Hepatocyte (in vitro differentiated cells): ENCODE measurements around the gene DVL2. TPM values are rescaled to one million over a fixed set of nuclear protein-coding genes. Genes with fewer than 3 reads are reported as not detected.
A peak's percentile ranks its signal among the peaks of the same experiment; 100 is the strongest.
"Not testable (repeated sequence)": the region's sequence is repeated elsewhere in the genome, so short reads cannot be mapped to it uniquely, and the experiment has no call there.

Source experiments
- DNase-seq: peaks from one replicate; pipeline ENCODE4 v3.0.0-alpha.2; 2016; ENCODE audit warnings: low spot score
- H2AFZ ChIP-seq: fragments of 200-600 bp; sonication (generic); 2 replicates; pipeline ENCODE4 v1.6.0; 2016; ENCODE audit warnings: antibody characterized with exemption, mild to moderate bottlenecking
- H3K27ac ChIP-seq: fragments of 200-600 bp; sonication (generic); 2 replicates; pipeline ENCODE4 v1.5.1; 2016; ENCODE audit warnings: mild to moderate bottlenecking
- H3K27me3 ChIP-seq: fragments of 200-600 bp; sonication (generic); 2 replicates; pipeline ENCODE4 v1.6.1; 2016
- H3K36me3 ChIP-seq: fragments of 200-600 bp; sonication (generic); replicated peaks from 2 replicates; pipeline ENCODE4 v1.5.1; 2016; ENCODE audit warnings: low read depth; ENCODE audit not compliant: insufficient read depth
- H3K4me1 ChIP-seq: fragments of 200-600 bp; sonication (generic); 2 replicates; pipeline ENCODE4 v1.5.1; 2016; ENCODE audit warnings: mild to moderate bottlenecking, moderate library complexity; ENCODE audit not compliant: insufficient read depth
- H3K4me2 ChIP-seq: fragments of 200-600 bp; sonication (generic); 2 replicates; pipeline ENCODE4 v1.6.0; 2016
- H3K4me3 ChIP-seq: fragments of 200-600 bp; sonication (generic); 2 replicates; pipeline ENCODE4 v1.5.1; 2016; ENCODE audit warnings: mild to moderate bottlenecking
- H3K79me2 ChIP-seq: fragments of 200-600 bp; sonication (generic); 2 replicates; pipeline ENCODE4 v1.6.0; 2017; ENCODE audit warnings: mild to moderate bottlenecking
- H3K9me2 ChIP-seq: fragments of 200-600 bp; sonication (generic); replicated peaks from 2 replicates; pipeline ENCODE4 v1.6.0; 2017; ENCODE audit warnings: mild to moderate bottlenecking; ENCODE audit not compliant: insufficient read depth
- H3K9me3 ChIP-seq: fragments of 200-600 bp; sonication (generic); 2 replicates; pipeline ENCODE4 v1.5.1; 2016; ENCODE audit warnings: low read depth, mild to moderate bottlenecking
- H4K20me1 ChIP-seq: fragments of 200-600 bp; sonication (generic); 2 replicates; pipeline ENCODE4 v1.6.0; 2016; ENCODE audit warnings: mild to moderate bottlenecking; ENCODE audit not compliant: insufficient read depth, poor library complexity, severe bottlenecking
- EZH2 ChIP-seq: fragments of 200-600 bp; sonication (generic); IDR thresholded peaks from 2 replicates; pipeline ENCODE4 v1.6.1; 2016; ENCODE audit warnings: antibody characterized with exemption, mild to moderate bottlenecking, borderline replicate concordance
- EZH2phosphoT487 ChIP-seq: fragments of 200-600 bp; sonication (generic); IDR thresholded peaks from one replicate; pipeline ENCODE4 v1.6.1; 2018; ENCODE audit warnings: antibody characterized with exemption, mild to moderate bottlenecking, low read depth, moderate library complexity; ENCODE audit not compliant: unreplicated experiment, severe bottlenecking
- WGBS: methylation state at CpG from one replicate; pipeline ENCODE4 v1.1.6; 2016; ENCODE audit warnings: low lambda C conversion rate; ENCODE audit errors: missing lambda C conversion rate; 5-methylcytosine and 5-hydroxymethylcytosine counted together
- polyA plus RNA-seq: library from polyadenylated mRNA; unstranded; fragments of >200 nt; fragmentation: Nextera tagmentation; extraction: Ambion mirVana; gene quantifications from 2 replicates; pipeline ENCODE4 v1.2.1, GENCODE V29; 2016
- total RNA-seq: library from RNA; depleted of rRNA; stranded (reverse); fragments of >200 nt; gene quantifications from 2 replicates; pipeline ENCODE4 v1.2.3, GENCODE V29; 2014
- TF ChIP-seq, protein P1 (sequence below): fragments of 200-600 bp; sonication (generic); IDR thresholded peaks from 2 replicates; pipeline ENCODE4 v1.5.1; 2016; ENCODE audit warnings: antibody characterized with exemption, mild to moderate bottlenecking; ENCODE audit not compliant: poor library complexity

The DVL2 gene
- total and polyA plus RNA-seq, 2 experiments from 2014 or later, result 62.1 to 74.7 TPM

DNA sequence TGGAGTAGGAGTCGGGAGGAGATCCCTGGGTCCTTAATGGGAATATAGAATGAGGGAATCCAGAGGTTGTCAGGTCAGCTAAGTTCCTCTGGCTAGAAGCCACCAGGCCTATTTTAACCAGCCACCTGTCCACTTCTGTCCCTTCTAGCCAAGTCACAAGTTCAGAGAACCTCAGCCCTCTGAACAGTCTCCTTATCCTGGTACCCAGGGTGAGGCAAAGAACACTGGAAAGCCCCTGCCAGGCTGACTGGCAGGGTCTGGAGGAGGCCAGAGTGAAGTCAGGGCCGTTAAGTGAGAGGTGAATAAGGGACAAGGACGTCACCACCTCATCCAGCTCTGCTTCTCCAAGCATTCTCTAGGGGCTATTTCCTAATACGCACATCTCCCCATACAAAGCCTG lies 14.5 kb upstream of the DVL2 start:
- no peak for DNase-seq
- Histone ChIP-seq H3K27ac (no peak overlapping the region), H3K4me2 (peak overlapping the region; percentile 92), H3K36me3 (no peaks in the 10 kb centered on the region), H3K4me1 (peaks cover 15% of the 10 kb centered on the region), H3K79me2 (peaks cover 72% of the 10 kb centered on the region), H2AFZ (no peak overlapping the region), H3K27me3 (no peaks in the 10 kb centered on the region), H3K9me3 (no peaks in the 10 kb centered on the region), H4K20me1 (peaks cover 7% of the 10 kb centered on the region), H3K9me2 (no peaks in the 10 kb centered on the region), H3K4me3 (no peak overlapping the region)
- TF ChIP-seq, protein P1, sequence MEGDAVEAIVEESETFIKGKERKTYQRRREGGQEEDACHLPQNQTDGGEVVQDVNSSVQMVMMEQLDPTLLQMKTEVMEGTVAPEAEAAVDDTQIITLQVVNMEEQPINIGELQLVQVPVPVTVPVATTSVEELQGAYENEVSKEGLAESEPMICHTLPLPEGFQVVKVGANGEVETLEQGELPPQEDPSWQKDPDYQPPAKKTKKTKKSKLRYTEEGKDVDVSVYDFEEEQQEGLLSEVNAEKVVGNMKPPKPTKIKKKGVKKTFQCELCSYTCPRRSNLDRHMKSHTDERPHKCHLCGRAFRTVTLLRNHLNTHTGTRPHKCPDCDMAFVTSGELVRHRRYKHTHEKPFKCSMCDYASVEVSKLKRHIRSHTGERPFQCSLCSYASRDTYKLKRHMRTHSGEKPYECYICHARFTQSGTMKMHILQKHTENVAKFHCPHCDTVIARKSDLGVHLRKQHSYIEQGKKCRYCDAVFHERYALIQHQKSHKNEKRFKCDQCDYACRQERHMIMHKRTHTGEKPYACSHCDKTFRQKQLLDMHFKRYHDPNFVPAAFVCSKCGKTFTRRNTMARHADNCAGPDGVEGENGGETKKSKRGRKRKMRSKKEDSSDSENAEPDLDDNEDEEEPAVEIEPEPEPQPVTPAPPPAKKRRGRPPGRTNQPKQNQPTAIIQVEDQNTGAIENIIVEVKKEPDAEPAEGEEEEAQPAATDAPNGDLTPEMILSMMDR, result no peak
- no peak for TF ChIP-seq EZH2
- TF ChIP-seq EZH2phosphoT487, result no peak
- WGBS, result 90% methylated on average over 4 of the region's 4 CpGs

DNA sequence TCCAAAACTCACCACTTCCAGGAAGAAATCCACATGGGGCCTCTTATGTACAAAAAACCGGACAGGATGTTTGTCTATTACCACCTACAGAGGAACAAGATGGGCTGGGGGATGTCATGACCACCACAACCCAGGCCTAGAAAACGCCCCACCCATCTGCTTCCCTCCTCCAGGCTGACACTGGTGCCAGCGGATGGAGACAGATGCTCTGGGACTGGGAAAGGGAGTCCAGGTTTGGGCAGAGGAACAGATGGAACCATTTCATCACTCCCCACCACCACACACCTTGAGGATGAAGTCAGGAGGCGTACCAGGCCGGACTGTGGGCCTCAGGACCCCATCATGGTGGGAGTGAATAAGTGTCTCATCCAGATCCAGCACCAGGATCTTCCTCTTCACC lies 12.5 kb upstream of the DVL2 start:
- no peaks in the 10 kb centered on the region for H3K9me2 ChIP-seq
- H4K20me1 ChIP-seq, result peaks cover 7% of the 10 kb centered on the region
- no peaks in the 10 kb centered on the region for H3K9me3 ChIP-seq
- TF ChIP-seq EZH2phosphoT487, result no peak
- TF ChIP-seq, protein P1, result no peak
- no peak for TF ChIP-seq EZH2
- no peak overlapping the region for H3K27ac ChIP-seq
- H3K4me3 ChIP-seq, result no peak overlapping the region
- H2AFZ ChIP-seq, result no peak overlapping the region
- H3K4me2 ChIP-seq, result no peak overlapping the region
- no peaks in the 10 kb centered on the region for H3K27me3 ChIP-seq
- peaks cover 11% of the 10 kb centered on the region for H3K4me1 ChIP-seq
- H3K79me2 ChIP-seq, result peaks cover 62% of the 10 kb centered on the region
- peak; percentile 4 for DNase-seq
- WGBS, result 100% methylated on average over 5 of the region's 5 CpGs
- no peaks in the 10 kb centered on the region for H3K36me3 ChIP-seq

- peaks cover 61% of the 10 kb centered on the region for H3K79me2 ChIP-seq
- H3K9me2 ChIP-seq, H3K27me3 ChIP-seq, H2AFZ ChIP-seq, H3K36me3 ChIP-seq, H3K9me3 ChIP-seq, H4K20me1 ChIP-seq, DNase-seq, H3K4me3 ChIP-seq: not testable (repeated sequence)
- peak overlapping the region; percentile 97 for H3K27ac ChIP-seq
- H3K4me1 ChIP-seq, result peaks cover 15% of the 10 kb centered on the region
- 91% methylated on average over 8 of the region's 10 CpGs for WGBS
- peak overlapping the region; percentile 74 for H3K4me2 ChIP-seq
Measured at GRCh38 chr17:7243838-7244237, 9.5 kb upstream of the DVL2 start.

- peaks cover 61% of the 10 kb centered on the region for H3K79me2 ChIP-seq
- 69% methylated on average over 2 of the region's 2 CpGs for WGBS
Measured at GRCh38 chr17:7243453-7243729, 9.1 kb upstream of the DVL2 start.

More at GRCh38 chr17:7243453-7243729, 9.1 kb upstream of the DVL2 start:
- no peaks in the 10 kb centered on the region for H3K27me3 ChIP-seq
- H3K4me3 ChIP-seq, result peak overlapping the region; percentile 38
- peak overlapping the region; percentile 97 for H3K27ac ChIP-seq
- TF ChIP-seq EZH2, result no peak
- TF ChIP-seq EZH2phosphoT487, result no peak
- TF ChIP-seq, protein P1, result no peak
- no peaks in the 10 kb centered on the region for H4K20me1 ChIP-seq
- H2AFZ ChIP-seq, result no peak overlapping the region
- H3K9me2 ChIP-seq, result no peaks in the 10 kb centered on the region
- no peaks in the 10 kb centered on the region for H3K36me3 ChIP-seq
- peaks cover 15% of the 10 kb centered on the region for H3K4me1 ChIP-seq
- H3K9me3 ChIP-seq, result no peaks in the 10 kb centered on the region
- DNase-seq, result no peak
- peak overlapping the region; percentile 74 for H3K4me2 ChIP-seq
